ENCODE data around the gene WDFY1. TPM values are rescaled to one million over a fixed set of nuclear protein-coding genes. Genes with fewer than 3 reads are reported as not detected.
A peak's percentile ranks its signal among the peaks of the same experiment; 100 is the strongest.

Gene WDFY1, protein sequence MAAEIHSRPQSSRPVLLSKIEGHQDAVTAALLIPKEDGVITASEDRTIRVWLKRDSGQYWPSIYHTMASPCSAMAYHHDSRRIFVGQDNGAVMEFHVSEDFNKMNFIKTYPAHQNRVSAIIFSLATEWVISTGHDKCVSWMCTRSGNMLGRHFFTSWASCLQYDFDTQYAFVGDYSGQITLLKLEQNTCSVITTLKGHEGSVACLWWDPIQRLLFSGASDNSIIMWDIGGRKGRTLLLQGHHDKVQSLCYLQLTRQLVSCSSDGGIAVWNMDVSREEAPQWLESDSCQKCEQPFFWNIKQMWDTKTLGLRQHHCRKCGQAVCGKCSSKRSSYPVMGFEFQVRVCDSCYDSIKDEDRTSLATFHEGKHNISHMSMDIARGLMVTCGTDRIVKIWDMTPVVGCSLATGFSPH
- 28.6 TPM for polyA plus RNA-seq (ENCODE audit: insufficient read length)

DNA sequence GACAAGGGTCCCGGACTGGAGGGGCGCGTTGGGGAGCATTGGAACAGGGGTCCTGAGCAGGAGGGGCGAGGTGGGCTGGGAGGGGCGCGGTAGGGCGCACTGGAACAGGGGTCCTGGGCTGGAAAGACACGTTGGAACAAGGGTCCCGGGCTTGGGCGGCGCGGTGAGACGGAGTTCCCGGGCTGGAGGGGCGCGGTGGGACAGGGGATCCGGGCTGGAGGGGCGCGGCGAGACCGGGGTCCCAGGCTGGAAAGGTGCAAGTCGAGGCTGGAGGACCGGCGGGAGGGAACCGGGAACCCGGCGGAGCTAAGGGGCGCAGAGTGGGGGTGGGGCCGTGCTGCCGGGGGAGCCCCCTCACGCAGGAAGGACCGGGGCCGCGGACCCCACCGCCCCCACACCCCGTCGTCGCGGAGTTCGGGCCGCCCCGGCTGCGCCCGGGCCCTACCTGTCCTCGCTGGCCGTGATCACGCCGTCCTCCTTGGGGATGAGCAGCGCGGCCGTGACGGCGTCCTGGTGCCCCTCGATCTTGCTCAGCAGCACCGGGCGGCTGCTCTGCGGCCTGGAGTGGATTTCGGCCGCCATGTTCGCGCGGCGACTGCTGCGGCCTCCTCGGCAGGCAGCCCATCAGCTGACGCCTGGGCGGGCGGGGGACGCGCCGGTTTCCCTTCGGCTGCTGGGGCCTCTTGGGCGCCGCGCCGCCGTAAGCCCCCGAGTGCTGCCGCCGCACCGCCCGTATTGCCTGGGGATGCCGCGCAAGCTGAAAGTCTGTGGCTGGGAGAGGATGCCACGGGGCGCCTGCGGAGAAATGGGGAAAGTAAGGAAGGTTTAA lies at the start of gene WDFY1:
Gene WDFY1 (minus strand): TSS at position 633 of the 829 bp plus-strand sequence. CDS start 51 bp downstream, at position 582.
- peak; percentile 51 for DNase-seq (ENCODE audit: low read depth)

DNA sequence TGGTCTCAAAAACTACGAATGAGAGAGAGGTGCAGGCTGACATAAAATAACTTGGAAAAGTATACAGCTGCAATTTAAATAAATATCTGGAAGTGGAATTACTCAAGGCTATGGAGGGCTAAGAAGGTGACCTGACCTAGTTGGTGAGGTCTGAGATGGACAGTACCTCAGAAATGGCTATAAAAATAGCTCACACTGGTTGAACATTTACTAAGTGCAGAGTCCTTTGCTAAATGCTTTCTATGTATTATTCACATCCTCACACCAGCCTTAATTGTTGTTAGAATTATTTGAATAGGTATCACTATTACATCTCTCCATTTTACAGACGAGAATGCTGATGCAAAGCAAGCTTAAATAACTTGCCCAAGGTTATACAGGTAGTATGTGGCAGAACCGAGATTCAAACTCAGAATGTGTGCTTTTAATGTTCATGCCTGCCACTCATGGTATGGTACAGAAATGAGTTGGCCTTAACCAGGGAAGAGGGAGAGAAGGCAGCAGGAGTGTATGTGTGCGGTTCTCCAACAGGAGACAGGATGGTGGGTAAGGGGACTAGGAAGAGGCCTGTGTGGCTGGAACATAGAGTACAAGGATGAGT lies 49.5 kb upstream of the WDFY1 start:
- no peak for DNase-seq (ENCODE audit: low read depth)

DNA sequence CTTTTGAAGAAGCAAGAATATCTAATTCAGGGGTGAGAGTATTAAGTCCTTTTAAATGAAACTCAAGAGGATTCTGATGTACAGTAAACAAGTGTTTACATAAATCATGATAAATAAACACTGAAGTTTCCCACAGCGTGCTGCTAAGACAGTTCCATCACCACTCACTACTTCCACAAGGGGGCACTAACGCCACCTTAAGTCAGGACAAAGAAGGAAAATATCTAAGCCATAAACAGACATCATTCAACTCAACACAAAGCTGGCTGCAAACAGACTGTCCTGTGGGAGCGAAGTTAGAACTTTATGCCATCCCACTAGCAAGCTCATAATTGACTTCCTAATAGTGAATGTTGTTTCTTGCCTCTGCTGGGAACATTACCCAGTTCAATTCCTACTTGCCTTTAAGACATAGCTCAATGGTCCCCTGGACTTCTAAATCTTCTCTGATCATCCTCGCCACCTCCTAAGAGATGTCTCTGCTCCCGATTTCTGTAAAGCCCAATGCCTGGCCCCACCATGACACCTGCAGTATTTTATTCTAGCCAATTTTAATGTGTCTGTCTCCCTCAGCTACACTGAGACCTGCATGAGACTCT lies 48.6 kb upstream of the WDFY1 start:
- DNase-seq (ENCODE audit: low read depth): peak; percentile 71

DNA sequence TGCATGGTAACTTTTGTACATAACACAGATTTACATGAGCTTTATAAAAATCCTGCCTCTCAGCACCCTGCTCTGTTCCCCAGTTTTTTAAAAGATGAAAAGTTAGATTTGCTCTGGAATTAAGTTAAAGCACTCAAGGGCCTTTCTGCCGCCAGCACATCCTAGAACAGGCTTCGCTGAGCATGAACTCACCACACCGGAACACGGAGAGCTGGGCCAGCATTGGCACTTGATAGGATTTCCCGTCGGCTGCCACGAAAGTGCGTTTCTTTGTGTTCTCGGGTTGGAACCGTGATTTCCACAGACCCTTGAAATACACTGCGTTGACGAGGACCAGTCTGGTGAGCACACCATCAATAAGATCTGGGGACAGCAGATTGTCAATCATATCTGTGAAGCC lies 46.5 kb upstream of the WDFY1 start:
- no peak for DNase-seq (ENCODE audit: low read depth)

DNA sequence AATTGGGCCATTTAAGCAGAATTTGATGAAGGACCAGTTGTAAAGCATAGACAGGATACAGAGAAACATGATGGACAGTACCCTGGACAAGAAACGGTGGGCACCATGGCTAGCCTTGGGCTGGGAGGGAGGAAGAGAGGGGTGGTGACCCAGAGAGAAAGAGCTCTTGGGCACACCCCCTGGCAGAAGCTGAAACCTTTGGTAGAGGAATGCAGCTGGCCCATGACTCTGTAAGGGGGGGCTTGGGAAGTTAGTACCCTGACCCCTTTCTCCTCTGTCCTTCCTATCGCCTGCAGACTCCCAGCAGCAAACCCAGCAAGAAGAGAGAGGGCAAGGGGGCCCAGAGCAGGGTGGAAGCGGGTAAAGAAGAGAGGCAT lies 44.7 kb upstream of the WDFY1 start:
- DNase-seq (ENCODE audit: low read depth): no peak

DNA sequence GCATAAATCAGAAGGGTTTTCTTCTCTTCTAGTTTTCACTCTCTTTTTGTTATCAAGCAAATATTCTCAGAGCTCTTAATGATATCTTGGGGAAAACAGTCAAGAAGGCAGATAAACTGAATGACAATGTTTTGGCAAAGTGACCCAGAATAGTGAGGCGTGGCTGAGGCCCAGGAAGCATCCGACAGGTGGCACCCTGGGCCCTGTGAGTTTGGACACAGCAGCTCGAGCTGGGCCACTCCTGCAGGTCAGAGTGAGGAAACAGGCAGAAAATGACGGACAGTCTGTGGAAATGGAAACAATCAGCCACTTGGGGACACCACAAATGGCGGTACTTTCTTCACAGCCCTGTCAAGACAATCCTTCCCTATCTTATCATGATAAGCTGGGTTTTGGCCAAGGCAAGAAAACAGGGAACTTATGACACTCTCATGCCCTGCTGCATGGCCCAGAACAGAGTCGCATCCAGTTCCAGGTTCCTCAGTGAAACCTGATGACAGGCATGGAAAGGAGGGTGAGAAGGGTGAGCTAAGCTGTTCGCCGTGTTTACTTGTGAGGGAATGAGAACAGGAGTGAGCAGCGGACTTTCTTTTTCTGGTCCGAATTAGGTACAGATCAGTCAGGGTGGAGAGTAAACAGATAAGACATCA lies 44.2 kb upstream of the WDFY1 start:
- DNase-seq (ENCODE audit: low read depth): no peak

DNA sequence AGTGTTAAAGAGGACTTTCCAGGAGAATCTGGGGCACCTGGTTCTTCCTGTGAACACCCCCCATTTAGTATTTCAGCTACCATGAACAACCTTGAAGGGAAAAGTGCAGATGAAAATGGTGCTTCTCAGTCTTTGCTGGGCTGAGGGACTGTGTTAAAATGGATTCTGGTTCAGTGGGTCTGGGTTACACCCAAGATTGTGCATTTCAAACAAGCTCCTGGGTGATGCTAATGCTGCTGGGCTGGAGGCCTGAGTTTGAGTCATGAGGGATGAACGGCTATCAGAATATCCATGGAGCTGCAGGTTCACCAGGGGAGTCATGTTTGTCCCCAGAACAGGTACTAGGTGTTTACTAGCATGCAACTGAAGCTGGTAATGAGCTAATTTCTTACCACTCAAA lies 36.1 kb upstream of the WDFY1 start:
- DNase-seq (ENCODE audit: low read depth): no peak

DNA sequence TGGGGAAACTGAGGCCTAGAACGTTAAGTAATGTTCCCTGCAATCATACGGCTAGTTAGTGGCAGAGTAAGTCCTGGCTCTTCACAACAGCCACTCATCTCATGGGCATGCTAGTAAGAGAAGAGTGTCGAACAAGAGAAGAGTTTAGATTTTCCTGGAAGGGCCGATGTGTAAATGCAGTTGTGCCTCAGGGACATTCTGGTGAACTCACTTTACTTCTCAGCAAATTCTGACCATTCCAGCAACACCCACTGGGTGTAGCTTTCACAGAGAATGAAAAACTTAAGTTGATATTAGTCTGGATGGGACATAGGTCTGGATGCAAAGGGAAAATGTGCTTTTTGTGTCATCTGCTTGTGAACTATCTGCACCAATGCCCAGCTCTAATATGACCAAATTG lies 35.7 kb upstream of the WDFY1 start:
- no peak for DNase-seq (ENCODE audit: low read depth)

DNA sequence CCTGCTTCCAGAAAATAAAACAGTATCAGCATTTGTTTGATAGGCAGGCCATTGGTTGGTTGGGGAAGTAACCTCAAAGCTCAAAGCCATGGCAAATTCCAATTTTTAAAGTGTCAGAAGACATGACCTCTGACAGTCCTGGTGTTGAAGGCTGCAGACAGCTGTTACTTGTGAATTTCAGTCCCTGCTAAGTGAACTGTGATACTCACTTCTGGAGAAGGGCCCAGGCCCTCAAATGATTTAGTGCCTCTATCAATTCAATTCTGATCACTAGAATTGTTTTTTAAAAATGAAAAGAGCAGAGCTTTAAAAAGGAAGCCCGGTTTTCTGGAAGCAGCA lies 35.2 kb upstream of the WDFY1 start:
- DNase-seq (ENCODE audit: low read depth): no peak

DNA sequence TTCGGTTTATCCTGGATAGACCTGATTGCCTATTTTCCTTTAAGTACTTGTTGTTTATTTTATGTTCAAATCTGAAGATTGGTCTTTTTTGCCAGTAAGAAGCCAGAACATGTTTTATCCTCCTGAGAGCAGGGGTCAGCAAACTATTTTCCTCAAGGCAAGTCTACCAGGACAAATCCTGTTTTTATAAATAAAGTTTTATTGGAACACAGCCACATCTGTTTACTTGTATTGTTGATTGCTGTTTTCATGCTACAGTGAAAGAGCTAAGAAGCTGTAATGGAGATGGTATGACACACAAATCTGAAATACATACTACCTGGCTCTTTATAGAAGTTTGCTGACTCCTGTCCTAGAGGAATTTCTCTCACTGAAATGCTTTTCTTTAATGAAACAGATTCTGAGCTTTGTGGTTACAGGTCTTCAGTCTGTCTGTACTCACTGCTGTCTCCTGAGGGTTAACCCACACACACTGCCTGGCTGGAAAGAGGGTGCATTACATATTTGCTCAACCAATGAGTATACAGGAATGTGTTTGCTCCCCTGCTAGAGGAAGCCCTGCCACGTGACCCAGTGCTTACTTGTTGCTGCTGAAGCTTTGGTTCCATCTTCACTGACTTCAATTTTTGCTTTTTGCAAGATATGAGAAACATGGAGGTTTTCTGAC lies 34.7 kb upstream of the WDFY1 start:
- no peak for DNase-seq (ENCODE audit: low read depth)

DNA sequence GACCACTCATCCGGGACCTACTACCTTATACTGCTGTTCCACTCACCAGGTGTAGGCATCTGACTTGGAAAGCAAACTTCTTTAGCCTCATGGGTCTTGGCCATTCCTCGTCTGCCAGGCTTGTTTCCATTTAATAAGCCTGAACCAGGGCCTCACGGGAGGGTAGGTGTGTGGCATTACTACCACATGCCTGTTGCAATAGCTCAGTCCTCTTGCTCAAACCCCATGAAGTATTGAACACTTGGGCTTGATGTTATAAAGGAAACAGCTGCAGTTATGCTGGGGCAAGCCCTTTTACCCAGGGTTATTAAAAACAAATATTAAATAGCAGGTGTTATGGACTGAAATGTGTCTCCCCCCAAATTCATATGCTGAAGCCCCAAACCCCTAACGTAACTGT lies 33.3 kb upstream of the WDFY1 start:
- no peak for DNase-seq (ENCODE audit: low read depth)

DNA sequence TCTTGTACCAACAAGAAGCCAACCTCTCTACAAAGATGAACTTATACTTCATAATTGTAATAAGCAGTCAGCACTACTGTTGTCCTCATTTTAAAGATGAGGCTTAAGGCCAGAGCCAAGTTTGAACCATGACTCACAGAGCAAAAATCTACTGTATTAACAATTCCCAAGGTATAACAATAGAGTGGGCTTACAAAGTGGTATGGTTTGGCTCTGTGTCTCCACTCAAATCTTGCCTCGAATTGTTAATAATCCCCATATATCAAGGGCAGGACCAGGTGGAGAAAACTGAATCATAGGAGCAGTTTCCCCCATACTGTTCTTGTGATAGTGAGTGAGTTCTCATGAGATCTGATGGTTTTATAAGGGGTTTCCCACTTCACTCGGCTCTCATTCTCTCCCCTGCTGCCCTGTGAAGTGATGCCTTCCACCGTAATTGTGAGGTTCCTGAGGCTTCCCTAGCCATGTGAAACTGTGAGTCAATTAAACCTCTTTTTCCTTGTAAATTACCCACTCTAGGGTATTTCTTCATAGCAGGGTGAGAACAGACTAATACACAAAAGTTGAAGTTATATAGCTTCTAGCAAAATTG lies 31.6 kb upstream of the WDFY1 start:
- no peak for DNase-seq (ENCODE audit: low read depth)

DNA sequence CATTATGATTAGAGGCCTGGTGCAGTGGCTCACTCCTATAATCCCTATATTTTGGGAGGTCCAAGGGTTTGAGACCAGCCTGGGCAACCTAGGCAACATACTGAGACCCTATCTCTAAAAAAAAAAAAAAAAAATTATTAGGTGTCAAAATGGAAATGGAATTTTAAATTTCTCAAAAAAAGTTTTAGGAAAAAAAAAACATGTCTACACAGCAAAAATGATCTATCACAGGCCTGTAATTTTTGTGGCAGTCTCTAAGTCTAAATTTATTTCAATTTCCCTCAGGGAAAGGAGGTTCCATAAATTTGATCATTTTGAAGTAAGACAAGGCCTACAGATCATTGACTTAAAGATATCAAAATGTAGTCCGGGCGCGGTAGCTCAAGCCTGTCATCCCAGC lies 28.5 kb upstream of the WDFY1 start:
- no peak for DNase-seq (ENCODE audit: low read depth)

DNA sequence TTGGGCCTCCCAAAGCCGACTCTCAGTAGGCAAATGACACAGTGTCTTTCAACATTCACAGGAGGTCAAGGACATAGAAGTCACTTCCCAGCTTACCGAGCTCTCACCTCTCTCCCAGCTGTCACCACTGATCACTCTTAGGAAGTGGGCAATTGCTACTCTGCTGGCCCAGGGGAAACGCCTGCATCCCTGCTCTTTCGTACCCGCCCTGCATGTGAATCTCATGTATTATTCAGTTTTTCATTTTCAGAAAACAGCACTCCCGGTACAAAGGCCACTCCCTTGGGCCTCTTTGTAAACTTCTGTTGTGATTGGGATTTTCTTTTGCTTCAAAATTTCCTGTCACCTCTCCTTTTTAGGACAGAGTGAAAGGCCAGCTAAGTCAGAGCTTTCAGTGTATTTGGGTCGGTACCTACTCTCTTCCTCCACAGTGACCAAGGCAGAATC lies 27.5 kb upstream of the WDFY1 start:
- no peak for DNase-seq (ENCODE audit: low read depth)

DNA sequence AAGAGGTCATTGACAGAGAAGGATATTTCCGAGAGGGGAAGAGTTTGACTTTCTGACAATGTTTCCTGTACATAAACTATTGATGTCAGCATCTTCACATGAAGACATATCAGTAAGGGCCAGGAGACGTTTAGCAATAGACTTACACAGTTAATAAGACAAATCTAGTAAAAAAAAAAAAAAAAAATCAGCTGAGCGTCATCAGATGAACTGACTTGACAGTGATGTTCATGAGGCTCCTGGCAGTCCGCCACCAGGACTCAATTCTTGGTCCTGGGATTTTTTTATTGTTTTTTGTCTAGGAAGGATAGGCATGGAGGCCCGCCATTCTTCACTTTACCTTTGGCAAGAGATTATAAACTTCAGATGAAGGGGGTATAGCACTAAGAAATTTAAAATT lies 26.6 kb upstream of the WDFY1 start:
- no peak for DNase-seq (ENCODE audit: low read depth)

DNA sequence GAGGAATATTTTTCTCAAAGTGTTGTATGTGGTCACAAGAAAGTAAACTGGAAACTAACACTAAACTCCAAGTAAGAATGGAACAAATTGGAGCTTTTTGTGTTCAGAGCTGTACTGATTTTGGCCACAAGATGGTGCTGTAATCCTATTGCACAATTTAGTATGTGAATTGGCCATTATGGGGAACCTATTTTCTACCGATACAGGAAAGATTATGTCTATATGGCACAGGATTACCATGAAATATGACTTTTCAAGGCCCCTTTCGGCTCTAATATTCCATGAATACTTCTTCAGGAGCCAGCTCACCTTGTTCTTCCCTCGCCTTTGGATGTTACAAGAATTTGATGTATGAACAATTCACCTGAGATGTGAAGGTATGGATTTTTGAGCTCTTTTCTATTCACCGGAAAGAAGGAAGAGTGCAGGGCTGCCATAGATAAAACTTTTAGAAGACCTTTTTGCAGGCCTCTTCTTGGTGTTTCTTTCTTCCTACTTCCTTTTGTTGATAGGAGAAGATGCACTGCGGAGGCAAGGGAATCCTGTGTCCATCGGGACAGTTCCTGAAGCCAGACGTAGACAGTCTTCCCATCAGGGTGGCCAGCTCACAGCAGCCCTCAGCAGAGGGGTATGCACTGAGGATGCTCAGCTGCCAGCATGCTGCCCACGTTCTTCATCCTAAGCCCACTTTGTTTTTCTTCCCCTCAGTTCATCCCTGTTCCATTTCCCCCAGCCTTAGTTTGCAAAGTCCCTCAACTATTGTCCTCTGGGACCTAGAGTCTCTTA lies 25.4 kb upstream of the WDFY1 start:
- peak; percentile 47 for DNase-seq (ENCODE audit: low read depth)

DNA sequence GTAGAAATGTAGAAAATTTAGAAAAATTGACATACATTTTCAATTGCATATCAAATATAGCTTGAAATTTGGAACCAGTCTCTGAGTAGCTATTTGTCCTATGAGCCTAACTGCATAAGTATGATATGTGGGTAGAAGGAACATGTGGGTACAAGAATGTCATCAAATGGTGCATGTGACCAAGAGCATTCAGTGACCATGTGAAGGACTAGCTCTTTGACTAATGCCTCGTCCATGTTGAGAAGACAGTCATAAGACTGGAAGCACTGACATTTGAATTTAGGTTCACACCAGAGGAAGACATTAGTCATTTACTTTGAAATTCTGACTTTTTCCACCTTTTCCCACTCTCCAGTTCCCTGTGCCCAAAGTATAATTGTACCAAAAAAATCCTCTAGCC lies 24.7 kb upstream of the WDFY1 start:
- no peak for DNase-seq (ENCODE audit: low read depth)

DNA sequence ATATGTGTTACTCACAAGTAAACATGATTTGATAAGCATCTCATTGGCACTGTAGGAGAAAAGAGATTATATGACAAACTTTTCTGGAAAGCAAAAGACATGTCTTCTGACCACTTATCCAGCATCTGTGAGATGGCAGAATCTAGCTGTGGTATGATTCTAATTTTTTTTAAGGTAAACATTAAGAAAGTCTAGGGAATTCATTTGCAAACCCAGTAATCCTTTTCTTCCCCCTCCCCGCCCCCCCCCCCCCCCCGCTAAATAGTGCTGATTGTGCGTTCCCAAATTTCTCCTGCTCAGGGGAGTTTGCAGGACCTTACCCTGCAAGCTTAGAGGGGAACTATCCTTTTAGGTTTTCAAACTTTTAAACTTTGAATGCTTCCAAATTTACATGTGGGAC lies 24.2 kb upstream of the WDFY1 start:
- DNase-seq (ENCODE audit: low read depth): no peak

DNA sequence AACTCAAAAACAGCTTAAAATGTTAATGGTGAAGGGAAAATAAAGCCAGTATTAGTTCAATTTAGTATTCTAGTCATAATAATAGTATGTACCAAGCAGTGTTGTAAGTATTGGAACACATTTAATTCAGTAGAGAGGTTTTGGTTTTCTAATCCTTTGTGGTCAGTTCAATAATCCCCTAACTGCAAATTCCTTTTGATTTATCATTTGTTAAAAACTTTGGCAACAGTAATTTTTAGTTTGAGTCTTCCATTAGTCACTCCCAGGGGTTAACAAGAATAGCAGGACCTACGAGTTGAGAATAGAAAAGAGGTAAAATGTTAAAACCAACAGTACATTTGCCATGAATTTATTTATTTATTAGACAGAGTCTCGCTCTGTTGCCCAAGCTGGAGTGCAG lies 22.8 kb upstream of the WDFY1 start:
- DNase-seq (ENCODE audit: low read depth): no peak

DNA sequence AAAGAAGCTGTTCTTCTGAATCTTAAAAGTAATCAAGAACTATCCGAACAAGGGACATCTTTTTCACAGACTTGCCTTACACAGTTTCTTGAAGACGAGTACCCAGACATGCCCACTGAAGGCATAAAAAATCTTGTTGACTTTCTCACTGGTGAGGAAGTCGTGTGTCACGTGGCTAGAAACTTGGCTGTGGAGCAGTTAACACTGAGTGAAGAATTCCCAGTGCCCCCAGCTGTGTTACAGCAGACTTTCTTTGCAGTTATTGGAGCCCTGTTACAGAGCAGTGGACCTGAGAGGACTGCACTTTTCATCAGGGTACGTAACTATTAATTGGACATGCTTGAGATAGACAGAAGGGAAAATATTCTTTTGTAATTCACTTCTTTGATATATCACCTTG lies 14.6 kb upstream of the WDFY1 start:
- DNase-seq (ENCODE audit: low read depth): no peak
